HCT116 (cell line): ENCODE measurements around the gene EIF4E2.

Source experiments
- CEBPB ChIP-seq: IDR thresholded peaks from 2 replicates; pipeline ENCODE4 v1.6.1; 2012; ENCODE audit warnings: low read depth
- CTCF ChIP-seq, 3 experiments: fragments of 200-600 bp in 1 of 3; sonication (generic) in 1 of 3; IDR thresholded peaks in 2 of 3; conservative IDR thresholded peaks in 1 of 3; 2 replicates each; pipeline ENCODE4 v1.5.1; 2012 to 2017; ENCODE audit warnings: low read depth in 2 of 3, low read length in 2 of 3, antibody characterized with exemption in 1 of 3, borderline replicate concordance in 1 of 3, control low read depth in 1 of 3, mild to moderate bottlenecking in 1 of 3, mixed read lengths in 1 of 3, mixed run types in 1 of 3, moderate library complexity in 1 of 3; ENCODE audit not compliant: insufficient read depth in 1 of 3
- EZH2 ChIP-seq: fragments of 200-600 bp; sonication (generic); IDR thresholded peaks from 2 replicates; pipeline ENCODE4 v1.6.1; 2017; ENCODE audit warnings: antibody characterized with exemption, mixed run types
- EZH2phosphoT487 ChIP-seq: fragments of 200-600 bp; IDR thresholded peaks from 2 replicates; pipeline ENCODE4 v1.6.1; 2018; ENCODE audit warnings: antibody characterized with exemption, borderline replicate concordance
- JUND ChIP-seq: IDR thresholded peaks from 2 replicates; pipeline ENCODE4 v1.6.1; 2012
- POLR2A ChIP-seq: IDR thresholded peaks from 2 replicates; pipeline ENCODE4 v1.7.0; 2011; ENCODE audit warnings: borderline replicate concordance; ENCODE audit not compliant: insufficient read depth, insufficient read length; ENCODE audit errors: extremely low read depth
- POLR2AphosphoS5 ChIP-seq: IDR thresholded peaks from 2 replicates; pipeline ENCODE4 v1.6.1; 2011; ENCODE audit warnings: mild to moderate bottlenecking, low read depth, low read length, moderate library complexity
- RAD21 ChIP-seq: IDR thresholded peaks from 2 replicates; pipeline ENCODE4 v1.6.1; 2012; ENCODE audit warnings: low read depth, mild to moderate bottlenecking
- REST ChIP-seq: IDR thresholded peaks from 2 replicates; pipeline ENCODE4 v1.6.1; 2012; ENCODE audit warnings: low read depth
- SP1 ChIP-seq: IDR thresholded peaks from 2 replicates; pipeline ENCODE4 v1.6.1; 2012; ENCODE audit warnings: low read depth
- SRF ChIP-seq: IDR thresholded peaks from 2 replicates; pipeline ENCODE4 v1.6.1; 2012; ENCODE audit warnings: low read depth
- TCF7L2 ChIP-seq: IDR thresholded peaks from 2 replicates; pipeline ENCODE4 v1.7.0; 2011; ENCODE audit warnings: borderline replicate concordance, inconsistent platforms; ENCODE audit not compliant: insufficient read depth, insufficient read length; ENCODE audit errors: extremely low read depth
- ZNF274 ChIP-seq: fragments of 200-500 bp; sonication (Bioruptor generic); IDR thresholded peaks from 2 replicates; pipeline ENCODE4 v1.6.1; 2014; ENCODE audit warnings: mild to moderate bottlenecking, low read depth, low read length, inconsistent platforms

GRCh38 chr2:232575404-232575746 lies 24.9 kb downstream of the EIF4E2 start:
- no peak for TF ChIP-seq JUND
- no peak for TF ChIP-seq POLR2AphosphoS5
- TF ChIP-seq EZH2 = no peak
- no peak for TF ChIP-seq CTCF (IDR thresholded peaks at IDR 0.05 in 2 of 3, conservative IDR thresholded peaks at IDR 0.05 in 1 of 3; ENCODE audit: borderline replicate concordance in 1 of 3, insufficient read depth in 1 of 3, low read depth in 2 of 3, low read length in 2 of 3)
- no peak for TF ChIP-seq SP1
- no peak for TF ChIP-seq EZH2phosphoT487
- no peak for TF ChIP-seq POLR2A
- TF ChIP-seq TCF7L2 = no peak
- TF ChIP-seq REST = no peak
- TF ChIP-seq CEBPB = no peak
- TF ChIP-seq SRF = no peak
- TF ChIP-seq RAD21 = no peak
- TF ChIP-seq ZNF274 = no peak
